ENCODE results near the gene MTG1.

MTG1 gene

GRCh38 chr10:133454204-133454893, 60.4 kb downstream of the MTG1 start:
- TF ChIP-seq CSDC2 (CRISPR knock-in tag; IDR thresholded peaks at IDR 0.05) (no peak), ZC3H10 (CRISPR knock-in tag; IDR thresholded peaks at IDR 0.05) (no peak), GLIS3 (CRISPR knock-in tag; IDR thresholded peaks at IDR 0.05) (no peak), CREB5 (CRISPR knock-in tag; IDR thresholded peaks at IDR 0.05; ENCODE audit: low read depth) (no peak), PATZ1 (CRISPR knock-in tag; IDR thresholded peaks at IDR 0.05; ENCODE audit: borderline replicate concordance) (no peak)
- no peak for ATAC-seq

- TF ChIP-seq ZC3H10 (CRISPR knock-in tag; IDR thresholded peaks at IDR 0.05) (no peak), OSR1 (CRISPR knock-in tag; IDR thresholded peaks at IDR 0.05) (no peak), POU6F1 (CRISPR knock-in tag; IDR thresholded peaks at IDR 0.05; ENCODE audit: borderline replicate concordance, low read depth) (no peak), PPARA (CRISPR knock-in tag; IDR thresholded peaks at IDR 0.05; ENCODE audit: borderline replicate concordance) (no peak), SNAI2 (CRISPR knock-in tag; IDR thresholded peaks at IDR 0.05) (no peak), TSHZ2 (CRISPR knock-in tag; IDR thresholded peaks at IDR 0.05) (no peak), ZNF565 (CRISPR knock-in tag; conservative IDR thresholded peaks at IDR 0.05; ENCODE audit: low read depth) (no peak), BACH2 (CRISPR knock-in tag; IDR thresholded peaks at IDR 0.05; ENCODE audit: borderline replicate concordance) (no peak), ESRRG (CRISPR knock-in tag; IDR thresholded peaks at IDR 0.05) (no peak), ARNTL (CRISPR knock-in tag; IDR thresholded peaks at IDR 0.05; ENCODE audit: borderline replicate concordance, low read depth) (no peak)
- no peak for ATAC-seq
These were observed 61.2 kb downstream of the MTG1 start for GRCh38 chr10:133455196-133455595.

GRCh38 chr10:133455611-133456031, 61.7 kb downstream of the MTG1 start:
- ATAC-seq, result no peak
- TF ChIP-seq GLIS3 (CRISPR knock-in tag; IDR thresholded peaks at IDR 0.05), result no peak
- no peak for TF ChIP-seq PPARA (CRISPR knock-in tag; IDR thresholded peaks at IDR 0.05; ENCODE audit: borderline replicate concordance)
- no peak for TF ChIP-seq ARNTL (CRISPR knock-in tag; IDR thresholded peaks at IDR 0.05; ENCODE audit: borderline replicate concordance, low read depth)
- no peak for TF ChIP-seq BACH2 (CRISPR knock-in tag; IDR thresholded peaks at IDR 0.05; ENCODE audit: borderline replicate concordance)
- no peak for TF ChIP-seq PATZ1 (CRISPR knock-in tag; IDR thresholded peaks at IDR 0.05; ENCODE audit: borderline replicate concordance)
- TF ChIP-seq RARB (CRISPR knock-in tag; IDR thresholded peaks at IDR 0.05), result no peak
- TF ChIP-seq ISL1 (CRISPR knock-in tag; IDR thresholded peaks at IDR 0.05), result no peak

All from SK-N-SH treated with all-trans-retinoic acid at 6 μM for 48 hours (cell line).